Parathyroid adenoma (tissue), 2 donors: ENCODE data around the gene TMEM87B.

ENCODE experiments used
- H2AFZ ChIP-seq: fragments of 300-600 bp; sonication (generic); one replicate; pipeline ENCODE4 v1.7.0; 2017; ENCODE audit warnings: antibody characterized with exemption, mild to moderate bottlenecking
- H3K27ac ChIP-seq: fragments of 300-600 bp; sonication (generic); one replicate; pipeline ENCODE4 v1.7.0; 2017
- H3K27me3 ChIP-seq: fragments of 300-600 bp; sonication (generic); one replicate; pipeline ENCODE4 v1.7.0; 2017; ENCODE audit warnings: low read length; ENCODE audit not compliant: control insufficient read depth, insufficient read depth
- H3K36me3 ChIP-seq: fragments of 300-600 bp; sonication (generic); one replicate; pipeline ENCODE4 v1.7.0; 2017; ENCODE audit warnings: low read length; ENCODE audit not compliant: control insufficient read depth, insufficient read depth
- H3K4me1 ChIP-seq: fragments of 300-600 bp; sonication (generic); one replicate; pipeline ENCODE4 v1.7.0; 2017; ENCODE audit warnings: control low read depth
- H3K4me2 ChIP-seq: fragments of 300-600 bp; sonication (generic); one replicate; pipeline ENCODE4 v1.7.0; 2017; ENCODE audit warnings: low read length
- H3K4me3 ChIP-seq: fragments of 300-600 bp; sonication (generic); one replicate; pipeline ENCODE4 v1.7.0; 2017; ENCODE audit warnings: low read depth, low read length
- H3K79me2 ChIP-seq: fragments of 300-600 bp; sonication (generic); one replicate; pipeline ENCODE4 v1.7.0; 2017; ENCODE audit warnings: control low read depth
- H3K9ac ChIP-seq: fragments of 300-600 bp; sonication (generic); one replicate; pipeline ENCODE4 v1.7.0; 2017; ENCODE audit warnings: mild to moderate bottlenecking
- H3K9me3 ChIP-seq: fragments of 300-600 bp; sonication (generic); one replicate; pipeline ENCODE4 v1.7.0; 2017; ENCODE audit warnings: low read length; ENCODE audit not compliant: control insufficient read depth
- TF ChIP-seq, protein P1 (sequence below): fragments of 300-600 bp; sonication (generic); IDR thresholded peaks from one replicate; pipeline ENCODE4 v1.7.0; 2017; ENCODE audit warnings: antibody characterized with exemption, mild to moderate bottlenecking
- donor health status: primary hyperparathyroidism.

The TMEM87B gene

DNA sequence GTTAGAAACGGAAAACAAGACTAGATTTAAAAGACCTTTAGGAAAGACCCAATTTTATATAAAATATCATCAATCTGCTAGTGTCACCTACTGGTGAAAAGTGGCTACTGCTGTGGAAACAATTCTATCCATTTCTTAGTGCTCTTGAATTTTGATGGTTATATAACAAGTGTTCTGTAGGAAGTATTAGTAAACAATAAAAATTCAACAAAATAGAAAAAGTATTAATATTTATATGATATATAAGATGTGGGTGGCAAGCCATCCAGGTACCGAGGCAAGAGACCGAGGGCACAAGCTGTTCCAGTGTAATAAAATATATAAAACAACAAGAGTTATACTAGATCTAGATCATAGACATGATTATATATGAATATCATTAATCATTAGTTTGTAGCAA is 6.2 kb upstream of the TMEM87B start:
- Histone ChIP-seq H2AFZ (no peak overlapping the region), H3K9me3 (no peaks in the 10 kb centered on the region), H3K4me2 (no peak overlapping the region), H3K4me1 (no peaks in the 10 kb centered on the region), H3K27me3 (no peaks in the 10 kb centered on the region), H3K36me3 (no peaks in the 10 kb centered on the region), H3K79me2 (no peaks in the 10 kb centered on the region), H3K27ac (no peak overlapping the region), H3K4me3 (no peak overlapping the region), H3K9ac (no peak overlapping the region)
- TF ChIP-seq, protein P1, sequence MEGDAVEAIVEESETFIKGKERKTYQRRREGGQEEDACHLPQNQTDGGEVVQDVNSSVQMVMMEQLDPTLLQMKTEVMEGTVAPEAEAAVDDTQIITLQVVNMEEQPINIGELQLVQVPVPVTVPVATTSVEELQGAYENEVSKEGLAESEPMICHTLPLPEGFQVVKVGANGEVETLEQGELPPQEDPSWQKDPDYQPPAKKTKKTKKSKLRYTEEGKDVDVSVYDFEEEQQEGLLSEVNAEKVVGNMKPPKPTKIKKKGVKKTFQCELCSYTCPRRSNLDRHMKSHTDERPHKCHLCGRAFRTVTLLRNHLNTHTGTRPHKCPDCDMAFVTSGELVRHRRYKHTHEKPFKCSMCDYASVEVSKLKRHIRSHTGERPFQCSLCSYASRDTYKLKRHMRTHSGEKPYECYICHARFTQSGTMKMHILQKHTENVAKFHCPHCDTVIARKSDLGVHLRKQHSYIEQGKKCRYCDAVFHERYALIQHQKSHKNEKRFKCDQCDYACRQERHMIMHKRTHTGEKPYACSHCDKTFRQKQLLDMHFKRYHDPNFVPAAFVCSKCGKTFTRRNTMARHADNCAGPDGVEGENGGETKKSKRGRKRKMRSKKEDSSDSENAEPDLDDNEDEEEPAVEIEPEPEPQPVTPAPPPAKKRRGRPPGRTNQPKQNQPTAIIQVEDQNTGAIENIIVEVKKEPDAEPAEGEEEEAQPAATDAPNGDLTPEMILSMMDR = peak; percentile 86

DNA sequence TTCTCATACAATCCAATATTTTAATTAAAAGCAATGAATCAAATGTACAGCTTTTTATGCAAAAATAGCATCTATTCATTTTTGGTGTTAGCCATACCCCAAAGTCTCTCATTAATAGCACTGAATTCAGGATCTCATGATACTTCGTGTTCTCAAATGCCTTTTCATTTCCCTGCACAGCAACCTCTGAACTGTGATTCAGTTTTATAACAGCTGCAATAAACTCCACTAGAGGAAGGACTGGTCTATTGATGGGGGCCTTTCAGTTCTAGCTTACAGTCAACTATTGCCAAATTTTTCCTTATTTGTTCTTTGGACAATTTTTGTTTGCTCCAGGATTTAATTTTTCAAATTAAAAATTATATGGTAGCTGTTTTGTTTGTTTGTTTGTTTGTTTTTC is 4.8 kb upstream of the TMEM87B start:
- H3K4me2 ChIP-seq = no peak overlapping the region
- no peaks in the 10 kb centered on the region for H3K79me2 ChIP-seq
- H2AFZ ChIP-seq = no peak overlapping the region
- TF ChIP-seq, protein P1 = no peak
- H3K36me3 ChIP-seq = no peaks in the 10 kb centered on the region
- H3K27me3 ChIP-seq = no peaks in the 10 kb centered on the region
- H3K4me1 ChIP-seq = no peaks in the 10 kb centered on the region
- no peak overlapping the region for H3K9ac ChIP-seq
- no peaks in the 10 kb centered on the region for H3K9me3 ChIP-seq
- H3K4me3 ChIP-seq = no peak overlapping the region
- H3K27ac ChIP-seq = no peak overlapping the region

DNA sequence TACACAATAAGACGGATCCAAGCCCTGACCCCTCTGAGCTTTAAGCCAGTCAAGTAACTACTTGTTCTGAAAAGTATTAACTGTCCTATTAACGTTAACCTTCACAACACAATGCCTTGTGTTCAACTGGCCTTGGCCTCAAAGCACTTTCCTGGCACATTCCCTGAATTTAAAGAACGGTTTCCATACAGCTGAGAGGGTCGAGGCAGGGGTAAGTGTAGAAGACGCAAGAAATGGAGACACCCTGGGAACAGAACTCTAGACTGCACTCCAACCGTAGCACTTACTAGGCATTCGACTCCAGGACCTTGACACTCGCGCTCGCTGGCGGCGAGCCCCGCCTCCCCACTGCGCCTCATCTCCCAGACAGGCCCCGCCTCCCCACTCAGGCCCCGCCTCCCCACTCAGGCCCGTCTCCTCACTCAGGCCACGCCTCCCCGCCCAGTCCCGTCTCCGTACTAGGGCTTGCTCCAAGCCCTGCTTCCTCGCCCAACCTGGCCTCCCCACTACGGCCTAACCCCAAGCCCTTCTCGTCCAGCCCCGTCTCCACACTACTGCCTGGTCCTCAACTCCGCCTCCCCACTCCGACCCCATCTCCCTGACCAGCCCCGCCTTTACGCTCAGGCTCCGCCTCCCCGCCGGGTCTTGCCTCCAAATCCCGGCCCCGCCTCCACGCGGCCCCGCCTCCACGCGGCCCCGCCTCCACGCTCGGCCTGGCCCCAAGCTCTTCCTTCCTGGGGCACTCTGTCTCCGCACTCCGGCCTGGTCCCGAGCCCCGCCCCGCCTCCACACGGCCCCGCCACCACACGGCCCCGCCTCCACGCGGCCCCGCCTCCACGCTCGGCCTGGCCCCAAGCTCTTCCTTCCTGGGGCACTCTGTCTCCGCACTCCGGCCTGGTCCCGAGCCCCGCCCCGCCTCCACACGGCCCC is 887 bp upstream of the TMEM87B start:
- H3K9ac ChIP-seq = no peak overlapping the region
- peak overlapping the region; percentile 39 for H3K4me2 ChIP-seq
- H3K4me1 ChIP-seq = peaks cover 6% of the 10 kb centered on the region
- no peaks in the 10 kb centered on the region for H3K36me3 ChIP-seq
- no peaks in the 10 kb centered on the region for H3K27me3 ChIP-seq
- TF ChIP-seq, protein P1 = no peak
- H3K79me2 ChIP-seq = peaks cover 15% of the 10 kb centered on the region
- peak overlapping the region; percentile 69 for H3K27ac ChIP-seq
- H3K4me3 ChIP-seq = peak overlapping the region; percentile 41
- H2AFZ ChIP-seq = peak overlapping the region; percentile 76
- H3K9me3 ChIP-seq = no peaks in the 10 kb centered on the region

DNA sequence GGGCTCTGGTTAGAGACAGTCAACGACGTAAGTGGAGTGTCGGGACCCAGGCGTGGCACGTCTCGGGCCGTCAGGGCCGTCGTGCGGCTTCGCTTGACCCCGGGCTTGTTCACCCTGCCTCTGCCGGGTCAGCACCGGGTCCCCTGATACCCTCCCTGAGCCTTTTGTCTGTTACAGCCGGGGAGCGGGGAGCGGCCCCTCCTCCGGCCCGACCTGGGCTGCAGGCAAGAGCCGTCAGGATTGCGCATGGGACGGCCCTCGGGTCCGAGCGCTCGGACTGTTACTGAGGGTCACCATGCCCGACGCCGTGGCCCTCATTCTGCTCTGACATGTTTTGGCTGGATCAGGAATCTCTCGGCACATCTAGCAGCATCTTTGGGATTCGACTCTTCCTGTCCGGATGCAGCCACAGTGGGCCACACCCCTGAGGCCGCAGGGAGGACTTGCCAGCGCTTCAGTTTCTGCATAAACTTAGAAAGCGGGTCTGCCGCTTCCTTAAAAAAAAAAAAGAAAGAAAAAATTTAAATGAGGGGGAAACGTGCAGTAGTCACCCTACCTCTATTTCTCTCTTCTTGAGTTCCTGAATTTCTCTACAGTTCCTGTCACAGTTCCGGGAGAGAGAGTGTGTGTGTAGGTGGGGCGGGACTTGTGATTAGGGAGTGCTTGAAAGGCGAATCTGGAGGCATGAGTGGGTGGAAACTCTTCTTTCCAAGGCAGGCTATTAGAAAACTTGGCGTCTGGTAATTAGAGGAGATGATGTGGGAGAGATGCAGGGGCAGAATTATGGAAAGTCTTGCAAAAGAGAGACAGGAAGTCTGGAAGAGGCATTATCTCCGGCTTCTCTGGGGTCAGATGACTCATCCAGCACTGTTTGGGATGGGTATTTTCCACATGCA is 909 bp downstream of the TMEM87B start:
- Histone ChIP-seq H3K36me3 (no peaks in the 10 kb centered on the region), H2AFZ (peak overlapping the region; percentile 95), H3K9ac (peak overlapping the region; percentile 20), H3K79me2 (peaks cover 26% of the 10 kb centered on the region), H3K4me3 (peak overlapping the region; percentile 86), H3K4me2 (peak overlapping the region; percentile 97), H3K4me1 (peaks cover 6% of the 10 kb centered on the region), H3K27ac (peak overlapping the region; percentile 93), H3K27me3 (no peaks in the 10 kb centered on the region), H3K9me3 (no peaks in the 10 kb centered on the region)
- TF ChIP-seq, protein P1 = no peak
